Measurements from ENCODE around the gene RBBP8.
A peak's percentile ranks its signal among the peaks of the same experiment; 100 is the strongest.
"Not testable (repeated sequence)": the region's sequence is repeated elsewhere in the genome, so short reads cannot be mapped to it uniquely, and the experiment has no call there.

RBBP8 gene

DNA sequence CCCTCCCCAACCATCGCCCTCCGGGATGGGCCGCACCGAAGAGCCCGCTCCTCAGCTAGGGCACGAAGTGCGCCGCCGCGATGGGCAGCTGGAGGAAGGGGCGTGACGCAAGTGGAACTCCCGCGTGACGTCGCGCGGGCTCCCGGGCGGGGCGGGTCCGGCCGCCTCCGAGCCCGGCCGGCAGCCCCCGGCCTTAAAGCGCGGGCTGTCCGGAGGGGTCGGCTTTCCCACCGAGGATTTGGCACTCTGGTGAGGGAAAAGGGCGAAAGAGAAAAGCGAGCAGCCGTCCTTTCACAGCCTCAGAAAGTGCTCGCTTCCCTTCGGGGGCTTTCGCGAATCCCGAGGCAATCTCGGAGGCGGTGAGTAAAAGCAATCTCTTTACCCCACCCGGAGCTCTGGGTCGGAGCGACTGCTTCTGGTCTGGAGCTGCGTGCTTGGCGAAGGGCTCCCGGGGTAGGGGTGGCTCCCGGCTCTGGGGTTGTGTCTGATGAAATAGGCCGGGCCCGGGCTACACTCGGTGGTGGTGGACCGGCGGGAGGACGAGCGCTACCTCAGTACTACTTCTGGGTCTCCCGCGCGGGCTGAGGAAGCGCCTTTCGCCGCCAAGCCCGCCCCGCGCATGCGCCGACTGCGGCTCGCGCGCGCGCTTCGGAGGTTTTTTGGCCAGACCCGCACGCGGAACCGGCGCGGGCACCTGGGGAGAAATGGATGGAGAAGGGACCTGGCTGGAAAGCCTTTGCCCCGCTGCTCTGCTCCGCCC is at the start of gene RBBP8:
Gene RBBP8, plus strand, starts transcription at position 123 of the 760 bp plus-strand sequence. CDS start 3,524 bp downstream, outside the sequence.
- FAIRE-seq (peak; percentile 61), DNase-seq (ENCODE audit: low spot score) (peak; percentile 94)

DNA sequence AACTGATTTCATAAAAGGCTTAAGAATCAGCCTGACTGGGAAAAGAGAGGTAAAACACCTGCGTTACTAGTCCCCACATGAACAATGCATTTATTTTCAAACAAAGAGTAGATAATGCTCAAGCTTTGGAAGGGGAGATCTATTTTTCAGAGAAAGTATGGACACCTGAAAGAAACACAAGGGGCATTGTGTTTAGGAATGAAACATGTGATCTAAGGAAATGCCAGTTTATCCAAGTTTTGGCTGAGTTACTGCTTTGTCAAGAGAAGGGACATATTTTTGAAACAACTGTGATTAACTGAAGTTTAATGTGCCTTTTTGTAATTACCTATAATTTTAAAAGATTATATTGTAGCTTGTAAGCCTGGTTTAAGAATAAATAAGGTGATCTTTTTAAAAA is 49.3 kb upstream of the RBBP8 start:
- no peak for DNase-seq (ENCODE audit: low spot score)
- no peak for FAIRE-seq

DNA sequence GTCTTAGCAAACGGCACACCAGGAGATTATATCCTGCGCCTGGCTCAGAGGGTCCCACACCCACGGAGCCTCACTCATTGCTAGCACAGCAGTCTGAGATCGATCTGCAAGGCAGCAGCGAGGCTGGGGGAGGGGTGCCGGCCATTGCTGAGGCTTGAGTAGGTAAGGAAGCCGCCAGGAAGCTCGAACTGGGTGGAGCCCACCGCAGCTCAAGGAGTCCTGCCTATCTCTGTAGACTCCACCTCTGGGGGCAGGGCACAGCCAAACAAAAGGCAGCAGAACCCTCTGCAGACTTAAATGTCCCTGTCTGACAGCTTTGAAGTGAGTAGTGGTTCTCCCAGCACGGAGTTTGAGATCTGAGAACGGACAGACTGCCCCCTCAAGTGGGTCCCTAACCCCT is 47.4 kb upstream of the RBBP8 start:
- not testable (repeated sequence) for FAIRE-seq; DNase-seq (ENCODE audit: low spot score)

DNA sequence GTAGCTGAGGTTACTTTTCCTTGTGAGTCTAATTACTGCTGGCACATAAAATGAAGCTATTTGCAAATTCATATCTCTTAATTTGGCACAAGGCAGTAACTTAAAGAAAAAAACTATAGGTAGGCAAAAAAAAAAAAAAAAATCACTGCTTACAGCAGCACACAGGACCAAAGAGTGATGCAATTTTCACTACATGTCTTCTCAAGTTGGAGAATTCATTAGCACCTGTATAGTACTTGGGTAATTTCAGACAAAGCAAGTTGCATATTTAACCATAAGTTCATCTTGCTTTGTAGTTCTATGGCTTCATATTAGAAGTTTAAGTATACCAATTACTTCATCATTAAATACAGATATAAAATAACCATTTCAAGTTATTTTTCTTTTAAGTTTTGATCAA is 33.7 kb upstream of the RBBP8 start:
- DNase-seq (ENCODE audit: low spot score) (no peak), FAIRE-seq (no peak)

DNA sequence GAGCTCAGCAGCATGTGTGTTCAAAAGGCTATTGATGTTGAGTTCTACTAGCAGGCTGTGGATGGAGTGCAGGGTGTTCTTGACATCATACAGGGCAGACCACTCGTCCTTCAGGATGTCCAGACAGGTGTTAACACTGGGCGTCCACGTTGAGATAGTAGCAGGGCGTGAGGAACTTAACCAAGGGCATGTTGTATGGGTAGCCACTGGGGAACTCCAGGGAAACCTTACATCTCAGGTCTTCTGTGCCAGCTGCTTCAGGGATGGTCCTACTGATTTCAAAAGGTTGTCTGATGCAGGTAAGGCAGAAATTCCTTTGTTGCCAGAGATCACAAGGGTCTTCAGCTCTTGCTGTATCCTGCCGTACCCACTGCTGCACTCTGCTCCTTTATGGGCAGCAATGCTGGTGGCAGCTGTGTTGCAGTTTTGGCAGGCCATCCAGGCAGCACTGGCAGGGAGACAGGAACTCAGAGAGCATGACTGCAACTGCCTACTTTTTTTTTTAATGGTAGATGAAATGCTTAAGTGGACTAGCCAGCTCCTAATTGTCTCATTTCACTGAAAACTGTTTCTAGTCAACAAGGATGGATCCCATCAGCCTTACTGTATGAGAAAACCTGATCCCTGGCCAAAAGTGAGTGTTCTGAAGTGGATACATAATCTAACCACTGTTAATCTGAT is 32.4 kb upstream of the RBBP8 start:
- no peak for FAIRE-seq
- DNase-seq (ENCODE audit: low spot score), result no peak

DNA sequence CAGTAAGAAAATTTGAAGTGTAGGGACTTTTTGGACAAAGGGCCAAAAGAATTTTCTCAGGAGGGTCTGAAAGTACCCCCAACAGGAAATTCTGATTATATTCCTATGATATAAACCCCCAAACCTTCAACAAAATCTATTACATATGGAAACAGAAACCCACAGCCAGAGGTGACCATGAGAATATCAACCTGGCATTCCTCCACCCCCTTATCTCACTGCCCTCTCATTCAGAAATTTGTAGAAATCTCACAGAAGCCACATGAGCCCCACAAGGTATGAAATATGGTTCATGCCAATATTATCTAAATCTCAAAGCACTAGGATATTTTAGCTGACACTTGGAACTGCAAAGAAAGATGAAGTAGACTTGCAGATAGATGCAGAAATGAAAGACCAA is 31.0 kb upstream of the RBBP8 start:
- DNase-seq (ENCODE audit: low spot score) (no peak), FAIRE-seq (no peak)

DNA sequence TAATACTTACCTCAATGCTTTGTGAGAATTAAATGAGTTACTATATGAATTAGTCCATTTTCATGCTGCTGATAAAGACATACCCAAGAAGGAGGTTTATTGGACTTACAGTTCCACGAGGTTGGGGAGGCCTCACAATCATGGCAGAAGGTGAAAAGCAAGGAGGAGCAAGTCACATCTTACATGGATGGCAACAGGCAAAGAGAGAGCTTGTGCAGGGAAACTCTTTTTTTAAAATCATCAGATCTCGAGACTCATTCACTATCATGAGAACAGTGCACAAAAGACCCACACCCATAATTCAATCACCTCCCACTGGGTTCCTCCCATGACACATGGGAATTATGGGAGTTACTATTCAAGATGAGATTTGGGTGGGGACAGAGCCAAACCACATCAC is 29.9 kb upstream of the RBBP8 start:
- not testable (repeated sequence) for DNase-seq (ENCODE audit: low spot score); FAIRE-seq

DNA sequence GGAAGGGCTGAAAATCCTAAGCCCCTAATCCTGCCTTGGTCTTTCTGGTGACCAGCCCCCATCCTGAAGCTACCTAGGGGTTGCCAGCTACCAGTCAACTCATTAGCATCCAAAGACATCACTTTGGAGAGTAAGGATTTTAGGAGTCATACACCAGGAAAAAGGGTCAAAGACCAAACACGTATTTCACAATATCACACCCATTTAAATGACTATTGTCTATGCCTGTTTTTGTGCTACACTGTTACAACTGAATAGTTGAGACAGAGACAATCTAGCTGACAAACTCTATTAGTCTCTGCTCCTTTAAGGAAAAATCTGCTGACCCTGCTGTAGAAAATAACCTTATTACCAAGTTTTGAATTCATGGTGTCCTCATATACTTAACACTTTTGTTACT is 21.0 kb upstream of the RBBP8 start:
- DNase-seq (ENCODE audit: low spot score) (no peak), FAIRE-seq (no peak)

DNA sequence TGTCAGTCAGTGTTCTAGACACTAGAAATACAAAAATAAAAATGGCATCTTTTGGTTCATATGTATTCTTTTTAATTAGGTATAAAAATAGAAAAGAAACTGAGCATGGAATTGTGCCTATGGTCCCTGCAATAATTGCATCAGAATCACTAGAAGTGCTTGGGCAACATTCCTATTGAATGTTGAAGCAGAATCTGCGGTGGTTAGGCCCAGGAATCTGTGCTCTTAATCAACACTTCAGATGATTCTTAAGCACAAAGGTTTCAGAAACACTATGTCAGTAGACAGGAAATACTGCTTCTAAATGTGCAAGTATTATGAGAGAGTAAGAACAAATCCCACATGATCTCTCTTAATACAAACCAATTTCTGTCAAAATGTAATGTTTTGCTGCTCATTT is 20.3 kb upstream of the RBBP8 start:
- no peak for FAIRE-seq
- DNase-seq (ENCODE audit: low spot score), result no peak

DNA sequence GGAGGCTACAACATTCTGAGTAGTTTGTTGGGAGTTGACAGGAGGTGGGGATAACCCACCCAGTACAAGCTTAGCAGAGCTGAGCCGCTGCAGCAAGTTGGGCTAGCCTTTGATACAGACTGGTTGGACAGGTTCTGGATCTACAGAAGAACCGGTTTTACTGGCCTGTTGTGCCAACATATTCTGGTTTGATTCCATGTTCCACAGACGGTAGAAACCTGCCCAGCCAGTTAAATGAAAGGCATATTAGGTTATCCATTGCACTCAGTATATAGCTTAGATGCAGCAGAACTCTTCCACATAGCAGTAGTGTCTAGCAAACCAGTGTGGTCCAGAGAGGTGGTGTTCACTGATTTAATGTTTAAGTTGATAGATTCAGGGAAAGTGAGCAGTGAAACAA is 19.3 kb upstream of the RBBP8 start:
- FAIRE-seq, result no peak

DNA sequence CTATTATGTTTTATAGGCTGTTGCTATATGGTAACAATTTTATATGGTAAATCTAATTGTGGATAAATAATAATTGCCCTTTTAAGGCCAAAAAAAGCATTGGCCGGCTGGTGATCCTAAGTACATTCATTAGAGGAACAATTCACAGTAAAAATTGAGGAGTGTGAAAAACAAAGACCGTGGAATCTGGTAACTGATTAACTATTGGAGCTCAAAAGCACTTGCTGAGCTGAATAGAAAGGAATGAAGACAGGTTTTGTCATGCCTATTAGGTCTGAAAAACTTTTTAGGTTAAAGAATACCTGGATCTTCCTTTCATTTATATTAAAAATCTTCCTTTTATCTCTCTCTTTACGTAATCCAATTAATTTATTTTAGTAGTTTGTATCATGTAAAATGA is 18.5 kb upstream of the RBBP8 start:
- DNase-seq (ENCODE audit: low spot score) (no peak), FAIRE-seq (no peak)

More for the DNA sequence above, 19.3 kb upstream of the RBBP8 start:
- no peak for DNase-seq (ENCODE audit: low spot score)

DNA sequence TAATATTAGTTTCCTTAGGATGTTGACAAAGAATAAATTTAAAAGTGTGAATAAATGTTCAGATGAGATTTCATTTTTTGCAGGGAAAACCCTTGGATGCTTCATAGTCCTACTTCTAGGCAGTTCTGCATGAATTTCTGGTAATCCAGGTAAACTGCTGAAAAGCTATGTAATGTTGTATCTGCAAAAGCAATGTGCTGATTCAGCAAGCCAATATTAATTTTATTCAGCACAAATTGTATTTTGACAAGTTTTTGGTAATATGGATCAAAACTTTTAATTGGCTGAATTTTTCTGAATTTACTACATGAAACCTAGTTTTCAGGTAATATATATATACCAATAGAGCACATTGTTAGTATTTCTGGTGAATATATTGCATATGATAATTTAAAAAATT is 17.8 kb upstream of the RBBP8 start:
- FAIRE-seq, result no peak
- DNase-seq (ENCODE audit: low spot score), result no peak

DNA sequence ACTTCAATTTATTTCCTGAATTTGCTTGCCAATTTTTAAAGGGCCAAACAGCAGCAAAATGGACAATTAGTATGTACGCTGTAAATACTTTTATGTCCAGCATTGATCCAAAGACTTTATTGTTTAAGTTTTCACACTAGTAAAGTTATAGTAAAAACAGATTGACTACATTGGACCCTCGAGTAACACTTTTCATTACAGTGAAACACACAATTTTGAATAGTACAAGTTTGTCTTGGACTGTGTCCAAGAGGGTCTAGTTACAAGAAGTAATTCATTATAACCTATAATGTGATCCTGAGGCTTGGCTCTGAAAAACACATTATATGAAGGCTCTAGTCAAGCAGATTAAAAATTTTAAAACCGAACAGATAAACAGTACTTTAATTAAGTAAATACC is 11.4 kb upstream of the RBBP8 start:
- no peak for FAIRE-seq
- no peak for DNase-seq (ENCODE audit: low spot score)

DNA sequence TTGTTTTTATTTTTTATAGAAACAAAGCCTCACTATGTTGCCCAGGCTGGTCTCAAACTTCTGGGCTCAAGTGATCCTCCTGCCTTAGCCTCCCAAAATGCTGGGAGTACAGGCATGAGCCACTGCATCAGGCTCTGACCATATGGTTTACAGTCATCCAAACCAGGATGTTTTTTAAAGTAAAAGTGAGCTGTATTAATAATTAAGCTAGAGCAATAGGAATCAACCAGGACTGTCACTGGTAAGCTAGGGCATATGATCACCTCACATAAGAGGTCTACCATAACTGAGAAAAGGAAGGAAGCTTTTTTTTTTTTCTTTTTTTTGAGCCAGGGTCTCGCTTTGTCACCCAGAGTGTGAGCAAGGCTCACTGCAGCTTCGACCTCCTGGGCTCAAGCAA is 8.5 kb upstream of the RBBP8 start:
- DNase-seq (ENCODE audit: low spot score) (no peak), FAIRE-seq (no peak)

DNA sequence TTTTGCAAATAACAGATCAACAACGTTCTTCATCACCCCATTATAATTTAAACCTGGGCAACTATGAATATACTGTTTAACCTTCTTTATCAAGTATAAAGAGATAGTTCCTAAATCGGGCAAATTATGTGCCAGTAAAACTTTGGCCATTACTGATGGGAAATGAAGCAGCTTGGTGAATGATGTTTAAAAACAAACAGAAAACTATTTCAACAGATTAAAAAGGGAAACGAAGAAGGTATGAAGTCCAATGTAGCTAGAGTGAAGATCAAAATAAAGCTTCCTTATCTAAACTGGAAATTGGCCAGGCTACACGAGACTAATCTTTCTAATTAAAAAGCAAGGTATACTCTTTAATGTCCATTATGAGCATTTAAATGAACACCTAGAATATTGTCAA is 6.7 kb upstream of the RBBP8 start:
- DNase-seq (ENCODE audit: low spot score) (no peak), FAIRE-seq (no peak)

DNA sequence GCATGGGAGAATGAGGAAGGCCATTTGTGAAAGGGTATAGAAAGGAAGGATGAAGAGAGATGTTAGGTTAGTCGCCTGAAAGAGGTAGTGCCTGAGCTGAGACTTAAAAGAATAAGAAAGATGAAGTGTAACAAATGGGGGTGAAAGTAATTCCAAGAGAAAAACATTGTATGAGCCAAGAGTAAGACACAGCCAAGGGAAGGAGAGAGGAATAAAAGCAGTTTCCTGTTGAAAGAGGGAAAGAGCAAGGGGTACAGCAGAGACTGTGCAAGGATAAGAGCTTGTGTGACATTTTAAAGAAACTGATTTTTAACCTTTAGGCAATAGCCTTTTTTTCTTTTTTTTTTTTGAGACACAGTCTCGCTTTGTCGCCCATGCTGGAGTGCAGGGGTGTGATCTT is 4.8 kb upstream of the RBBP8 start:
- FAIRE-seq (no peak), DNase-seq (ENCODE audit: low spot score) (no peak)

DNA sequence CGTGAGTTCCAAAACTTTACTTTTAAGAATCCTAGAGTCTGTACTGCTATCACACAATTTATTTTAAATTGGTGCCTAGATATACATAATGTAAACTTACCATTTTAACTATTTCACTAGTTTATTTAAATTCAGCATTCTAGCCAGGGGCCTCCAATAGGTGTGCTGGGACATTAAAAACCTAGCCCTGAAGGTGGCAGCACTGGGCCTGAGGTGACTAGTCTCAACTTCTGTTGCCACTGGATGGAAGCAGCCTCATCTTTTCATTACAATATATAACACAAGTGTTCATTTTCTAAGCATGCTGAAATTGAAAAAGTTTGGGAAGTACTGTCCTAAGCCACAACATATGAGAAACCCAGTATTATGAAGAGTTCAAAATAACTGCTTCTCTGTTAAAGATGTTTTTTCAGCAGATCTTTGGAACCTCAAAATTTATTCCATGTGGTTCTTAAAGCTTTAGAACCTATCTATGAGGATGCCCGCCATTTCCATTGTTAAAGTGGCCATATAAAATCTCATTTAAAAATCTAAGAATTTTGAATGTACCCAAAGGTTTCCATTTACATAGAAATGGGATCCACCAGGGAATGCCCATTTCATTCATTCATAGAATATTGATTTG is 2.9 kb upstream of the RBBP8 start:
- FAIRE-seq, result peak; percentile 35
- peak; percentile 77 for DNase-seq (ENCODE audit: low spot score)

DNA sequence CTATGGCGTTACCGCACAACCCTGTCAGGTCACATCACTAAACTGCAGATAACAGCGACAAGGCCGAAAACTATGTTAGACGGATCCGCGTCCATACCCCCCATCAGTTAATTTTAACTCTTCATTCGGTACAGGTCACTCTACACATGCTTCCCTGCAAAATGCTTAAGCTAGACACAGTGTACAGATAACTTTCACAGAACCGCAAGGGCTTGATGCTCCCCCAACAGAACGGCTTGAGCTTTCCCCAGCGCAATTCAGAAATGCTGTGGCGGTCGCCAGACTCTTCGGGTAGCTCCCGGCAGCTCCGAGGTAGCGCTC is 283 bp upstream of the RBBP8 start:
- no peak for DNase-seq (ENCODE audit: low spot score)
- FAIRE-seq, result no peak

DNA sequence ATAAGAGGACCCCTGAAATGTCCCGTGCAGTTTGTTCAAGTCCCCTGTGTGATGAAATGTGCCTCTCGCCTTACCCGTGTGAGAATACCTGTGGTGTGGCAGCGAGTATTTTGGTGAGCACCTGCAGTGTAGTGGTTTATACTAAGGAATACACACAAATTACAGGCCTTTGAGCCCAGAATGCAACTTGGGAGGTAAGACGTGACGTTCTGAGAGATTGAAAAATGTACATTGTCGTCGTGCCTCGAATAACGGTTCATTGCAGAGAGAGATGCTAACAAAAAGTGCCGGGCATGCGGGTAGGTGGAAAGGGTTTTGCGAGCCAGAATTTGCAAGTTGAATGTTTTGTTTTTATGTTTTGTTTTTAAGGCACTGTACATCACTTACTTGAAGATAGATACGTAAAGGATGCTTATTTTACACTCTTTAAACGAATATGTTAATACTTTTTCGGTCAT is 867 bp downstream of the RBBP8 start:
- DNase-seq (ENCODE audit: low spot score), result no peak
- FAIRE-seq, result no peak

DNA sequence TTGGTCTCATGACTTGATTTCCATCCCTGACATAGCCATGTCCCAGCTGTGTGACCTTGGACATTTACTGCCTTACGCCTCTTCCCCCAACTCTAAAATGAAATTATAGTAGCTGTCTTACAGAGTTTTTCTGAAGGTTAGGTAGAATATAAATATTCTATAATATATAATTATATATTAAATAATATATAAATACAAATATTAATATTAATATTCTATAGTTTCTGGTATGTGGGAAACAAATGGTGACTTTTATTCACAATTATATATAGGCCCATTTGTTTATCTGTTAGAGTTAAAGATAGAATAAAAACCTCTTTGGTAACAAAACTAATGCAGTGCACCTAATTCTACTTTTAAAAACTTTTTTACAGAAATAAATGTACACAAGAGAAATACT is 1.7 kb downstream of the RBBP8 start:
- FAIRE-seq, result no peak
- no peak for DNase-seq (ENCODE audit: low spot score)

DNA sequence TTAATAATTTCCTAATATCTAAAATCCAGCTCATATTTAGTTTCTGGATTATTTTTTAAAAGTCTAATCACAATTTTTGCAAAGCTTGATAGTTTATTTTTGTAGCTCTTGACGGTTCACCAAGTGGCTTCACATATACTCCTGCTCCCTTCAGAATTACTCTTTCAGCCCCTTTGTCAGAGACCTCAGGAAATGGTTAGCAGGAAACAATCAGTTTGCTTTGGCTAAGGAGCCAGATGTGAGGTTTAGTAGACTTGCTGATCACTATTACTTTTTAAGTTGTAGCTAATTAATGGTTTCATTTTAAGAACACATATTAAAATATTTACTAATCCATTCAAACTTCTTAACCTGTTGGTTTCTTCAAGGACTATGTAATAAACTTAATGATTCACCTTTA is 2.3 kb downstream of the RBBP8 start:
- DNase-seq (ENCODE audit: low spot score) (no peak), FAIRE-seq (no peak)

DNA sequence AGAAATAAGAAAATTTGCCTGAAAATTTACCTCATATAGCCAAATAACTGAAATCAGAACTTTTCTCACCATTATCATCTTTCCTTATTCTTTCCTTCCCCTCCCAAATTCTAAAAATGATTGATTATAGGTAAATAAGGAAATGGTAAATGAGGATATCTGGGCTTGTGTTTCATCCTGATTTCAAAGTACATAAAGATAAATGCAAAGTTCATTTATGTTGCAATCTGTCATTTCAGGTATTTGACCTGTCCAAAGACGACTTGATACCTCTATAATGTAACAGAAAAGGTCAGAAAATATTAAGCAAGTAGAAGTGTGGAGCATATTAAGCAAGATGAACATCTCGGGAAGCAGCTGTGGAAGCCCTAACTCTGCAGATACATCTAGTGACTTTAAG is 3.4 kb downstream of the RBBP8 start:
- FAIRE-seq, result no peak
- DNase-seq (ENCODE audit: low spot score), result no peak

DNA sequence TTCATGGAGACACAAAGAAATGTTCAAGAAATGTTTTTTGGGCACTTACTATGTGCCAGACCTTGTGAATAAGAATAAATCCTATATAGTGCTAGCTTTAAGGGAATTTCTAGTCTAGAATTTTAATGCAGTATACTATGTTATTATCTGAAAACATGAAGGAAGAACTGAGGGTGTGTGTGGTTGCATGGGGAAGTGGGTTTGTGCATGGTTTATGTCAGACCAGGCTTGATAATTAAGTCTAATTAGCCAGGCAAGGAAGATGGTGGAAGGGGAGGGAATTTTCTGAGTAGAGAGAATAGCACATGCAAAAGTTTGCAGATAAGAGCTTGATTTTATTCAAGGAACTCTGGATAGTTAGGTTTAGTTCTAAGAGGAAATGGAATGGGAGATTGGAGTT is 6.5 kb downstream of the RBBP8 start:
- DNase-seq (ENCODE audit: low spot score) (no peak), FAIRE-seq (no peak)

All from urothelium cell line (cell line).